H1 (cell line): ENCODE measurements around the gene WDFY1. TPM values are rescaled to one million over a fixed set of nuclear protein-coding genes. Genes with fewer than 3 reads are reported as not detected.

Experiments
- CTCF ChIA-PET: fragments of 300-600 bp; sonication (Branson Sonifier 250); formaldehyde crosslinking; loops from one replicate; lab custom pipeline; 2021; ENCODE audit not compliant: partially characterized antibody; lab: Charles Lee
- POLR2A ChIA-PET: fragments of 300-600 bp; sonication (Branson Sonifier 250); formaldehyde crosslinking; loops from one replicate; lab custom pipeline; 2021; ENCODE audit warnings: inconsistent platforms; ENCODE audit not compliant: partially characterized antibody; lab: Charles Lee
- DNase-seq, 2 experiments: peaks; one replicate each; pipeline versions ENCODE4 v3.0.0 to v3.0.0-alpha.2; 2010 to 2022; ENCODE audit warnings: low spot score in 2 of 2, low read depth in 1 of 2, mixed read lengths in 1 of 2
- FAIRE-seq: peaks from 2 replicates; lab custom pipeline; 2011; peaks lifted over from hg19 to GRCh38; lab: Jason Lieb, UNC
- H2AFZ ChIP-seq: 2 replicates; pipeline ENCODE4 v1.8.1; 2012; ENCODE audit warnings: low read length, inconsistent platforms
- H2AK5ac ChIP-seq: 2 replicates; pipeline ENCODE4 v1.6.1; 2013; ENCODE audit warnings: low read depth, low read length
- H2BK120ac ChIP-seq: replicated peaks from 2 replicates; pipeline ENCODE3; 2013; ENCODE audit warnings: low read depth, low read length, inconsistent platforms
- H2BK12ac ChIP-seq: 2 replicates; pipeline ENCODE4 v1.6.1; 2013; ENCODE audit warnings: low read depth, low read length
- H2BK15ac ChIP-seq: 2 replicates; pipeline ENCODE4 v1.6.1; 2013; ENCODE audit warnings: low read length
- H2BK20ac ChIP-seq: 2 replicates; pipeline ENCODE4 v1.6.1; 2013; ENCODE audit warnings: low read length
- H2BK5ac ChIP-seq: 2 replicates; pipeline ENCODE4 v1.6.1; 2013; ENCODE audit warnings: low read depth, low read length
- H3K14ac ChIP-seq: 2 replicates; pipeline ENCODE4 v1.6.1; 2013; ENCODE audit warnings: inconsistent platforms; ENCODE audit not compliant: insufficient read length
- H3K18ac ChIP-seq: 2 replicates; pipeline ENCODE4 v1.6.1; 2013; ENCODE audit warnings: low read length; ENCODE audit errors: extremely low read depth
- H3K23ac ChIP-seq: 2 replicates; pipeline ENCODE4 v1.6.1; 2013; ENCODE audit warnings: inconsistent platforms; ENCODE audit not compliant: insufficient read length
- H3K23me2 ChIP-seq: 2 replicates; pipeline ENCODE4 v1.6.1; 2013; ENCODE audit warnings: low read depth, low read length
- H3K27ac ChIP-seq: 2 replicates; pipeline ENCODE4 v1.6.1; 2011; ENCODE audit warnings: low read depth, low read length, inconsistent platforms
- H3K27me3 ChIP-seq, 4 experiments: replicated peaks in 1 of 4; 1 replicate in 1 of 4; 2 replicates in 3 of 4; pipeline versions ENCODE4 v1.6.1 to v1.8.1; 2011 to 2013; ENCODE audit warnings: low read length in 3 of 4, mild to moderate bottlenecking in 3 of 4, inconsistent platforms in 2 of 4, mixed read lengths in 2 of 4, moderate library complexity in 1 of 4; ENCODE audit not compliant: control insufficient read depth in 3 of 4, insufficient read depth in 3 of 4; ENCODE audit errors: extremely low read depth in 1 of 4
- H3K36me3 ChIP-seq, 4 experiments: 2 replicates each; pipeline versions ENCODE4 v1.6.1 to v1.8.1; 2011 to 2013; ENCODE audit warnings: mild to moderate bottlenecking in 4 of 4, low read length in 3 of 4, moderate library complexity in 2 of 4, control low read depth in 1 of 4, inconsistent platforms in 1 of 4; ENCODE audit not compliant: insufficient read depth in 4 of 4, control insufficient read depth in 2 of 4
- H3K4ac ChIP-seq: replicated peaks from 2 replicates; pipeline ENCODE3; 2013; ENCODE audit warnings: low read length, low read depth, mixed read lengths, inconsistent platforms; ENCODE audit not compliant: insufficient read length
- H3K4me1 ChIP-seq, 4 experiments: replicated peaks in 1 of 4; 1 replicate in 1 of 4; 2 replicates in 3 of 4; pipeline versions ENCODE4 v1.6.1 to v1.8.1; 2011 to 2013; ENCODE audit warnings: low read length in 3 of 4, inconsistent platforms in 2 of 4, mixed read lengths in 1 of 4; ENCODE audit not compliant: insufficient read depth in 4 of 4, control insufficient read depth in 3 of 4
- H3K4me2 ChIP-seq, 2 experiments: 2 replicates each; pipeline versions ENCODE4 v1.6.1 to v1.8.1; 2011 to 2013; ENCODE audit warnings: low read depth in 2 of 2, low read length in 2 of 2, control low read depth in 1 of 2, inconsistent platforms in 1 of 2, mild to moderate bottlenecking in 1 of 2; ENCODE audit not compliant: insufficient read depth in 1 of 2
- H3K4me3 ChIP-seq, 4 experiments: fragments of 200-600, 300-600 bp in 1 of 4; sonication (generic), shearing (Covaris generic), sonication (Bioruptor Twin) in 1 of 4; 2 replicates each; pipeline versions ENCODE4 v1.5.1 to v1.8.1; 2011 to 2016; ENCODE audit warnings: low read length in 4 of 4, low read depth in 3 of 4, control low read depth in 2 of 4, inconsistent platforms in 2 of 4, mild to moderate bottlenecking in 2 of 4, mixed read lengths in 1 of 4, moderate library complexity in 1 of 4; ENCODE audit not compliant: insufficient read depth in 2 of 4; ENCODE audit errors: extremely low read depth in 1 of 4
- H3K56ac ChIP-seq: replicated peaks from 2 replicates; pipeline ENCODE3; 2013; ENCODE audit warnings: low read depth, mild to moderate bottlenecking, mixed read lengths, low read length, inconsistent platforms; ENCODE audit not compliant: insufficient read length
- H3K79me1 ChIP-seq: 2 replicates; pipeline ENCODE4 v1.6.1; 2013; ENCODE audit warnings: low read depth, low read length, control low read depth
- H3K79me2 ChIP-seq, 2 experiments: 2 replicates each; pipeline versions ENCODE4 v1.6.1 to v1.8.1; 2012 to 2013; ENCODE audit warnings: low read length in 2 of 2, mild to moderate bottlenecking in 2 of 2, inconsistent platforms in 1 of 2; ENCODE audit not compliant: insufficient read depth in 2 of 2, control insufficient read depth in 1 of 2
- H3K9ac ChIP-seq, 4 experiments: replicated peaks in 1 of 4; 1 replicate in 1 of 4; 2 replicates in 3 of 4; pipeline versions ENCODE4 v1.6.1 to v1.8.1; 2011 to 2013; ENCODE audit warnings: low read depth in 3 of 4, low read length in 3 of 4, control low read depth in 2 of 4, mild to moderate bottlenecking in 2 of 4, moderate library complexity in 2 of 4, inconsistent platforms in 1 of 4; ENCODE audit errors: extremely low read depth in 1 of 4
- H3K9me3 ChIP-seq, 2 experiments: 2 replicates each; pipeline versions ENCODE4 v1.6.1 to v1.8.1; 2012 to 2013; ENCODE audit warnings: mild to moderate bottlenecking in 2 of 2, moderate library complexity in 2 of 2, control low read depth in 1 of 2, inconsistent platforms in 1 of 2, low read depth in 1 of 2, low read length in 1 of 2, mixed read lengths in 1 of 2; ENCODE audit not compliant: insufficient read depth in 2 of 2
- H4K20me1 ChIP-seq, 2 experiments: replicated peaks in 1 of 2; 2 replicates each; pipeline versions ENCODE3 to v1.8.1; 2011 to 2013; ENCODE audit warnings: inconsistent platforms in 2 of 2, low read length in 2 of 2, mild to moderate bottlenecking in 1 of 2; ENCODE audit not compliant: insufficient read depth in 2 of 2, control insufficient read depth in 1 of 2
- H4K5ac ChIP-seq: 2 replicates; pipeline ENCODE4 v1.6.1; 2013; ENCODE audit warnings: low read length, low read depth, mixed read lengths, inconsistent platforms; ENCODE audit not compliant: insufficient read length
- H4K8ac ChIP-seq: 2 replicates; pipeline ENCODE4 v1.8.0; 2013; ENCODE audit warnings: mild to moderate bottlenecking, moderate library complexity, low read length, inconsistent platforms; ENCODE audit not compliant: insufficient read depth; ENCODE audit errors: extremely low read depth
- H4K91ac ChIP-seq: replicated peaks from 2 replicates; pipeline ENCODE3; 2013; ENCODE audit warnings: low read length, mixed read lengths, inconsistent platforms; ENCODE audit not compliant: insufficient read length
- CHD1 ChIP-seq: IDR thresholded peaks from 2 replicates; pipeline ENCODE4 v1.6.1; 2012; ENCODE audit warnings: low read depth, low read length, improper control_type of control experiment
- CREB1 ChIP-seq: IDR thresholded peaks from 2 replicates; pipeline ENCODE4 v1.6.1; 2012; ENCODE audit warnings: inconsistent platforms
- KDM1A ChIP-seq: fragments of 200-600, 300-600 bp; sonication (generic); IDR thresholded peaks from 2 replicates; pipeline ENCODE4 v1.7.1; 2016; ENCODE audit warnings: mild to moderate bottlenecking, low read length, borderline replicate concordance
- POU5F1 ChIP-seq: IDR thresholded peaks from 2 replicates; pipeline ENCODE4 v1.6.1; 2011; ENCODE audit warnings: low read depth, mild to moderate bottlenecking, low read length, moderate library complexity
- RAD21 ChIP-seq, 2 experiments: IDR thresholded peaks in 1 of 2; conservative IDR thresholded peaks in 1 of 2; 2 replicates each; pipeline ENCODE4 v1.6.1; 2011; ENCODE audit warnings: low read depth in 2 of 2, low read length in 2 of 2, improper control_type of control experiment in 1 of 2, inconsistent platforms in 1 of 2, mild to moderate bottlenecking in 1 of 2, moderate library complexity in 1 of 2
- SP4 ChIP-seq: IDR thresholded peaks from 2 replicates; pipeline ENCODE4 v1.6.1; 2012; ENCODE audit warnings: low read length, inconsistent platforms
- WGBS, 2 experiments: shearing (Covaris generic) in 1 of 2; methylation state at CpG; one replicate each; pipeline versions ENCODE4 v1.1.6 to v1.1.7; 2013 to 2015; ENCODE audit warnings: low lambda C conversion rate in 2 of 2, mixed read lengths in 2 of 2, inconsistent platforms in 1 of 2, low coverage in 1 of 2, missing lambda C conversion rate in 1 of 2; ENCODE audit not compliant: insufficient replicate concordance in 2 of 2, insufficient coverage in 1 of 2, insufficient read length in 1 of 2; ENCODE audit errors: extremely low coverage in 1 of 2, missing lambda C conversion rate in 1 of 2; 5-methylcytosine and 5-hydroxymethylcytosine counted together
- polyA plus RNA-seq, 7 experiments: library from polyadenylated mRNA; depleted of rRNA in 3 of 7; stranded (reverse) in 5 of 7; unstranded in 2 of 7; fragments of >200 nt in 5 of 7; fragments of 200-250 nt in 2 of 7; gene quantifications; 1 replicate in 5 of 7; 2 replicates in 1 of 7; 4 replicates in 1 of 7; pipeline versions ENCODE4 v1.2.1 to v1.2.3, GENCODE V29; 2011 to 2013; ENCODE audit warnings: missing spikeins in 2 of 7, mixed read lengths in 2 of 7
- total RNA-seq: library from RNA; stranded (reverse); fragmentation: NEBNext Ultra II Directional; extraction: Animal tissue kit (Norgen Biotek cat#: 25700); gene quantifications from 2 replicates; pipeline ENCODE4 v1.2.1, GENCODE V29; 2021
- TF ChIP-seq, protein P1 (sequence below): IDR thresholded peaks from 2 replicates; pipeline ENCODE4 v1.6.1; 2012; ENCODE audit warnings: inconsistent platforms
- TF ChIP-seq, protein P2 (sequence below): IDR thresholded peaks from 2 replicates; pipeline ENCODE4 v1.6.1; 2012; ENCODE audit warnings: inconsistent platforms

The WDFY1 gene
- total and polyA plus RNA-seq, 2 of the 8 experiments (the other 6 are each of a cell fraction or from before 2014, with no cell fraction given), result 68.4 to 94.7 TPM

DNA sequence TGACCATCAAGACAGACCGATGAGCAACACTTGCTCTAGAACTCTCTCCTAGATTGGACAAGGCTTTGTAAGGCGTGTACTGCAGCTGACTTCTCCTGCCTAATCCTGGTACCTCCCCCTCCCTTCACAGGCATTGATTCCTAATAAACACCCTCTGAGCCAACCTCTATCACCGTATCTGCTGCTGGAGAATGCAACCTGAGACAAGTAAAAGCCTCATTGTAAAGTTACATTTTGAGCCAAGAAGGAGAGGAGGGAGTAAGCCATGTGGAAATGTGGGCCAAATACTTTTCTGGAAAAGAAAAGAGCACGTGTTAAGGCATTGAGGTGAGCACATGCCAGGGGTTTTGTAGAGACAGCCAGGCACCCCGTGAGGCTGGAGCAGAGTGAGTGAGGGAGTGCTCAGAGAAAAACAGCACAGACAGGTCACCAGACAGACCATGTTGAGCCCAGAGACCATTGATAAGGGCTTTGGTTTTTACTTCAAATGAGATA lies 2.6 kb upstream of the WDFY1 start:
- peak overlapping the region; percentile 7 for H4K5ac ChIP-seq
- H3K18ac ChIP-seq, result peak overlapping the region; percentile 63
- POLR2A ChIA-PET, result interaction anchor here (2.1 kb wide), 1 partner anchor 9 kb away, joined by 9 read pairs; the partner anchor contains the start of gene MRPL44
- no peak overlapping the region for H3K56ac ChIP-seq
- no peaks in the 10 kb centered on the region for H3K9me3 ChIP-seq
- peak overlapping the region; percentile 36 for H2BK120ac ChIP-seq
- no peak overlapping the region for H3K4me3 ChIP-seq
- peak overlapping the region; percentile 25; the same call in 1 of the 2 replicates for H2BK20ac ChIP-seq
- H4K20me1 ChIP-seq, result peaks cover 0 to 4% of the 10 kb centered on the region in 2 experiments
- H3K23ac ChIP-seq, result no peak overlapping the region
- TF ChIP-seq, protein P1, sequence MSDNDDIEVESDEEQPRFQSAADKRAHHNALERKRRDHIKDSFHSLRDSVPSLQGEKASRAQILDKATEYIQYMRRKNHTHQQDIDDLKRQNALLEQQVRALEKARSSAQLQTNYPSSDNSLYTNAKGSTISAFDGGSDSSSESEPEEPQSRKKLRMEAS, result peak; percentile 91
- TF ChIP-seq KDM1A (no peak), POU5F1 (no peak), SP4 (no peak), CHD1 (no peak), RAD21 (IDR thresholded peaks at IDR 0.05 in 1 of 2, conservative IDR thresholded peaks at IDR 0.05 in 1 of 2; ENCODE audit: low read depth in 2 of 2, low read length in 2 of 2) (no peak), CREB1 (no peak)
- TF ChIP-seq, protein P2, sequence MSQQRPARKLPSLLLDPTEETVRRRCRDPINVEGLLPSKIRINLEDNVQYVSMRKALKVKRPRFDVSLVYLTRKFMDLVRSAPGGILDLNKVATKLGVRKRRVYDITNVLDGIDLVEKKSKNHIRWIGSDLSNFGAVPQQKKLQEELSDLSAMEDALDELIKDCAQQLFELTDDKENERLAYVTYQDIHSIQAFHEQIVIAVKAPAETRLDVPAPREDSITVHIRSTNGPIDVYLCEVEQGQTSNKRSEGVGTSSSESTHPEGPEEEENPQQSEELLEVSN, result peak; percentile 82
- TF ChIP-seq, all 59 proteins: peak for 2
- no peak for FAIRE-seq
- WGBS, 2 experiments, result 66% methylated on average over 5 of the region's 5 CpGs; no CpG with 5 or more reads in 1 of the 2 experiments
- Histone ChIP-seq H4K91ac (peak overlapping the region; percentile 31), H3K4me1 (peaks cover 0 to 22% (median 16%) of the 10 kb centered on the region in 4 experiments; a peak in 5 of 7 replicates), H2BK12ac (peak overlapping the region; percentile 29; the same call in 1 of the 2 replicates), H3K4me2 (peak overlapping the region; percentile 12 to 27; a peak in 2 of 4 replicates), H3K23me2 (peaks cover 4% of the 10 kb centered on the region), H3K14ac (no peak overlapping the region), H4K8ac (0 out of 2 replicates have a peak overlapping the region, but pooled peaks have one; percentile 22), H3K36me3 (no peaks in the 10 kb centered on the region), H2BK15ac (no peak overlapping the region), H2AK5ac (no peak overlapping the region), H2AFZ (peak overlapping the region; percentile 37; the same call in 1 of the 2 replicates), H2BK5ac (peak overlapping the region; percentile 41; the same call in 1 of the 2 replicates), H3K79me1 (peaks cover 4% of the 10 kb centered on the region; the same call in 1 of the 2 replicates), H3K27me3 (no peaks in the 10 kb centered on the region), H3K4ac (no peak overlapping the region), H3K9ac (no peak overlapping the region), H3K27ac (0 out of 2 replicates have a peak overlapping the region, but pooled peaks have one; percentile 32), H3K79me2 (peaks cover 10 to 18% of the 10 kb centered on the region in 2 experiments)
- CTCF ChIA-PET, result interaction anchor here (1.1 kb wide), 1 partner anchor 61 kb away, joined by 3 read pairs; no protein-coding TSS in a partner anchor
- DNase-seq, result no peak
